Measurements from ENCODE around the gene ADCY10. TPM values are rescaled to one million over a fixed set of nuclear protein-coding genes. Genes with fewer than 3 reads are reported as not detected.

The ADCY10 gene
- polyA plus RNA-seq, 3 donors, result 0.09 TPM; not detected in 2

- no peak overlapping the region for H3K4me3 ChIP-seq (replicated peaks in 1 of 3; ENCODE audit: low read depth in 2 of 3, low read length in 3 of 3)
- no peak overlapping the region for H3K4me2 ChIP-seq (replicated peaks; ENCODE audit: extremely low read depth, low read length, poor library complexity, severe bottlenecking)
- H3K4me3 Mint-ChIP-seq, result no peak overlapping the region
- H3K4me1 Mint-ChIP-seq, result peaks cover 4% of the 10 kb centered on the region
- H3K9me3 Mint-ChIP-seq, result peaks cover 0 to 3% (median 0%) of the 10 kb centered on the region in 7 donors
- TF ChIP-seq CTCF (IDR thresholded peaks at IDR 0.05), result no peak
- H3K9ac ChIP-seq (ENCODE audit: insufficient read depth, low read length, poor library complexity, severe bottlenecking), result no peak overlapping the region
- WGBS (ENCODE audit: insufficient coverage), result no CpG with 5 or more reads among the region's 2 CpGs
- H3K79me2 ChIP-seq (ENCODE audit: insufficient read depth, low read length), result no peaks in the 10 kb centered on the region
- H3K27ac ChIP-seq (ENCODE audit: low read depth in 1 of 2, low read length in 2 of 2), result no peak overlapping the region
- intact Hi-C loops (cut with micrococcal nuclease), result no loop called here
- H3K36me3 Mint-ChIP-seq, result no peaks in the 10 kb centered on the region
- H3K36me3 ChIP-seq (replicated peaks in 1 of 2; ENCODE audit: control insufficient read depth in 1 of 2, insufficient read depth in 2 of 2, low read length in 2 of 2), result no peaks in the 10 kb centered on the region
- no peaks in the 10 kb centered on the region for H3K4me1 ChIP-seq (ENCODE audit: control insufficient read depth in 1 of 2, insufficient read depth in 2 of 2, low read length in 2 of 2)
- H4K20me1 ChIP-seq (ENCODE audit: insufficient read depth, low read length), result no peaks in the 10 kb centered on the region
- H3K27ac Mint-ChIP-seq, result no peak overlapping the region
- no peak for DNase-seq
- H3K27me3 ChIP-seq (ENCODE audit: control insufficient read depth in 2 of 2, insufficient read depth in 2 of 2, low read length in 2 of 2), result no peaks in the 10 kb centered on the region
- H3K27me3 Mint-ChIP-seq (ENCODE audit: low read depth in 3 of 3), result peaks cover 0 to 4% (median 1%) of the 10 kb centered on the region in 3 donors
- no peaks in the 10 kb centered on the region for H3K9me3 ChIP-seq (replicated peaks in 1 of 2; ENCODE audit: control insufficient read depth in 1 of 2, insufficient read depth in 1 of 2, low read length in 2 of 2)
- H2AFZ ChIP-seq (ENCODE audit: insufficient read depth, low read depth, low read length, poor library complexity, severe bottlenecking), result no peak overlapping the region
These were observed 74.9 kb downstream of the ADCY10 start for GRCh38 chr1:167839009-167839408.

GRCh38 chr1:167837326-167837725 lies 76.6 kb downstream of the ADCY10 start:
- H3K27me3 Mint-ChIP-seq (ENCODE audit: low read depth in 3 of 3), result peaks cover 0 to 4% (median 1%) of the 10 kb centered on the region in 3 donors
- H3K4me1 Mint-ChIP-seq, result peaks cover 4% of the 10 kb centered on the region
- WGBS (ENCODE audit: insufficient coverage), result no CpG with 5 or more reads among the region's 2 CpGs
- H3K36me3 ChIP-seq (replicated peaks in 1 of 2; ENCODE audit: control insufficient read depth in 1 of 2, insufficient read depth in 2 of 2, low read length in 2 of 2), result no peaks in the 10 kb centered on the region
- no peak overlapping the region for H3K27ac ChIP-seq (ENCODE audit: low read depth in 1 of 2, low read length in 2 of 2)
- no peaks in the 10 kb centered on the region for H3K36me3 Mint-ChIP-seq
- no peak overlapping the region for H3K9ac ChIP-seq (ENCODE audit: insufficient read depth, low read length, poor library complexity, severe bottlenecking)
- H3K27ac Mint-ChIP-seq, result no peak overlapping the region
- no peaks in the 10 kb centered on the region for H3K79me2 ChIP-seq (ENCODE audit: insufficient read depth, low read length)
- no peak overlapping the region for H3K4me2 ChIP-seq (replicated peaks; ENCODE audit: extremely low read depth, low read length, poor library complexity, severe bottlenecking)
- H4K20me1 ChIP-seq (ENCODE audit: insufficient read depth, low read length), result no peaks in the 10 kb centered on the region
- intact Hi-C loops (cut with micrococcal nuclease), result no loop called here
- no peaks in the 10 kb centered on the region for H3K27me3 ChIP-seq (ENCODE audit: control insufficient read depth in 2 of 2, insufficient read depth in 2 of 2, low read length in 2 of 2)
- no peak overlapping the region for H2AFZ ChIP-seq (ENCODE audit: insufficient read depth, low read depth, low read length, poor library complexity, severe bottlenecking)
- DNase-seq, result no peak
- no peaks in the 10 kb centered on the region for H3K9me3 ChIP-seq (replicated peaks in 1 of 2; ENCODE audit: control insufficient read depth in 1 of 2, insufficient read depth in 1 of 2, low read length in 2 of 2)
- H3K9me3 Mint-ChIP-seq, result peaks cover 0 to 4% (median 1%) of the 10 kb centered on the region in 7 donors
- no peaks in the 10 kb centered on the region for H3K4me1 ChIP-seq (ENCODE audit: control insufficient read depth in 1 of 2, insufficient read depth in 2 of 2, low read length in 2 of 2)
- H3K4me3 Mint-ChIP-seq, result no peak overlapping the region
- no peak for TF ChIP-seq CTCF (IDR thresholded peaks at IDR 0.05)
- H3K4me3 ChIP-seq (replicated peaks in 1 of 3; ENCODE audit: low read depth in 2 of 3, low read length in 3 of 3), result no peak overlapping the region

Data from CD14-positive monocyte (primary cell).